ENCODE data around the gene RYR3. TPM values are rescaled to one million over a fixed set of nuclear protein-coding genes. Genes with fewer than 3 reads are reported as not detected.
"Not testable (repeated sequence)": the region's sequence is repeated elsewhere in the genome, so short reads cannot be mapped to it uniquely, and the experiment has no call there.

RYR3 gene
- total RNA-seq, 1 donor: not detected

GRCh38 chr15:33808720-33809457, 498.1 kb downstream of the RYR3 start:
- TF ChIP-seq CTCF (IDR thresholded peaks at IDR 0.05; ENCODE audit: insufficient read depth, low read depth, low read length): no peak
- no peak overlapping the region for H3K4me3 ChIP-seq (ENCODE audit: low read depth, low read length)
- DNase-seq (ENCODE audit: low read depth): peak; percentile 12

- H3K4me3 ChIP-seq (ENCODE audit: low read depth, low read length): no peak overlapping the region
- peak; percentile 17 for TF ChIP-seq CTCF (IDR thresholded peaks at IDR 0.05; ENCODE audit: insufficient read depth, low read depth, low read length)
- DNase-seq (ENCODE audit: low read depth): peak; percentile 3
Measured at GRCh38 chr15:33810073-33810595, 499.4 kb downstream of the RYR3 start.

DNA sequence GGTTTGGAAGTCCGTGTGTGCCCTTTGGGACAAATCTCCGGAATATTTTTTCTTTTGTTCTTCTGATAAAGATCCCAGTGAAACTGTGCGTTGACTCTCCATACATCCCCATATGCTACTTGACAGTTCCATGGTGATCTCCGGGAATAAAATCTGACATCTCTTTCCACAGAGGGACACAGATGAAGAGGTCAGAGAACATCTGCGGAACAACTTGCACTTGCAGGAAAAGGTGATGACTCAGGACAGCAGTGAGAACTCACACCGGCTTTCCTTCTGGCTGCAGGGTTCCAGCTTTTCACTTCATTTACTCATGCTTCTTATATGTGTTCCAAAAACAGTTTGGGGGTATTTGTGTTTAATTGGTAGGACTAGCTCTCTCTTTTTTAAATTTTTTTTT, 500.0 kb downstream of the RYR3 start:
- TF ChIP-seq CTCF (IDR thresholded peaks at IDR 0.05; ENCODE audit: insufficient read depth, low read depth, low read length): no peak
- H3K4me3 ChIP-seq (ENCODE audit: low read depth, low read length): no peak overlapping the region
- DNase-seq (ENCODE audit: low read depth): no peak

DNA sequence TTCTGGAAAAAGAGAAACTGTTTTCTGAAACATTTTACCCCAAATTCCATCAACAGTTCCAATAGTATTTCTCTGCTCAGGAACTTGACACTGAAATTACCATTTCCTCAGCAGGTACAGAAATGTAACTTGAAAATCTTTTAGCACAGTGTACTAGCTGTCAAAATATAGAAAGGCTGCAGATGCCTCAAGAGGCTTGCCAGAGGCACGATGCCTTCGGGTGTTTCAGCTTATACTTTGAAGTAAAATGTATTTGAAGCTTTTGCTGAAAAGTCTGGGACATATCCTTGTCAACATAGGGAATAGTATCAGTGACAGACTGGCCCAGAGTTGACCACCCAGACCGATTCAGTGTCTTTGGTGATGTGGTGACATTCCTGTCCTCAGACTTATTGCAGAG, 503.1 kb downstream of the RYR3 start:
- no peak overlapping the region for H3K4me3 ChIP-seq (ENCODE audit: low read depth, low read length)
- no peak for TF ChIP-seq CTCF (IDR thresholded peaks at IDR 0.05; ENCODE audit: insufficient read depth, low read depth, low read length)
- no peak for DNase-seq (ENCODE audit: low read depth)

DNA sequence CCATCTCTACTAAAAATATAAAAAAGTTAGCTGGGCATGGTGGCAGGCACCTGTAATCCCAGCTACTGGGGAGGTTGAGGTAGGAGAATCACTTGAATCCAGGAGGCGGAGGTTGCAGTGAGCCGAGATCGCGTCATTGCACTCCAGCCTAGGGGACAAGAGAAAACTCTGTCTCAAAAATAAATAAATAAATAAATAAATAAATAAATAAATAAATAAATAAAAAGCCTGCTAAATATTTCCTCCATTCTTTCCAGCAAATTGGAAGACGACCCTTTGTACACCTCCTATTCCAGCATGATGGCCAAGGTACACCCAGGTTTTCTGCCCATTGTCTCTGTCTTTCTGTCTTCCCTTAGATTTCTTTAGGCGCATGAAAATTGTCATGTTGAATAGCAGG, 508.7 kb downstream of the RYR3 start:
- DNase-seq (ENCODE audit: low read depth); H3K4me3 ChIP-seq (ENCODE audit: low read depth, low read length): not testable (repeated sequence)

DNA sequence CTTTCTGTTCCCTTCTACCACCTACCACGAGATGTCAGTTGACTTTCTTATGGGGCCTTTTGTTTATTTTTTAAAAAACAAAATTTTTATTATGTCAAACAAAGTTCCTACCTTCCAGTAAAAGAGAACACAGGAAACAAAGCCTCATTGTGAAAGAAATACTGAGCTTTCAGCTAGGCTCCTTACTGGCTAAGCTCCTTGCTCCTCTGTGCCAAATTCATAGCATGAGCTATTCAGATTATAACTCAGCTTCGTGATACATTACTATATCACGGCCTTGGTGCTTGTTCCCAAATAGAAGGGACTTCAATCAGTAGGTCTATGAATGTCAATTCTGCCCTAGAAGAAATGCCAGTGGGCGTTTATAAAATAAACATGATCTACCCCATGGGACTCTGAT, 511.7 kb downstream of the RYR3 start:
- H3K4me3 ChIP-seq (ENCODE audit: low read depth, low read length): no peak overlapping the region
- TF ChIP-seq CTCF (IDR thresholded peaks at IDR 0.05; ENCODE audit: insufficient read depth, low read depth, low read length): no peak
- no peak for DNase-seq (ENCODE audit: low read depth)

GRCh38 chr15:33823119-33823518, 512.4 kb downstream of the RYR3 start:
- DNase-seq (ENCODE audit: low read depth): no peak
- TF ChIP-seq CTCF (IDR thresholded peaks at IDR 0.05; ENCODE audit: insufficient read depth, low read depth, low read length): no peak
- H3K4me3 ChIP-seq (ENCODE audit: low read depth, low read length): no peak overlapping the region

Data from fibroblast of villous mesenchyme (primary cell).